GM23338 (cell line): ENCODE measurements around the gene BMX. TPM values are rescaled to one million over a fixed set of nuclear protein-coding genes. Genes with fewer than 3 reads are reported as not detected.
A peak's percentile ranks its signal among the peaks of the same experiment; 100 is the strongest.

Experiments
- ATAC-seq: fragments of 200-7000 bp; cut with Tn5 transposase; 3 replicates; pipeline ENCODE4 v1.9.1; 2020
- DNase-seq: peaks from one replicate; pipeline ENCODE4 v3.0.0-alpha.2; 2015; ENCODE audit warnings: low spot score
- H2AFZ ChIP-seq: fragments of 200-600 bp; sonication (generic); 2 replicates; pipeline ENCODE4 v1.8.0; 2016; ENCODE audit warnings: antibody characterized with exemption, mild to moderate bottlenecking, moderate library complexity
- H3F3A ChIP-seq: fragments of 200-600 bp; sonication (generic); replicated peaks from 2 replicates; pipeline ENCODE4 v1.8.0; 2017; ENCODE audit warnings: antibody characterized with exemption, mixed run types, low read depth
- H3K27ac ChIP-seq: fragments of 200-600 bp; sonication (generic); 2 replicates; pipeline ENCODE4 v1.6.1; 2016; ENCODE audit warnings: low read depth
- H3K27me3 ChIP-seq: fragments of 200-600 bp; sonication (generic); 2 replicates; pipeline ENCODE4 v1.8.0; 2016; ENCODE audit warnings: mild to moderate bottlenecking, mixed run types, moderate library complexity; ENCODE audit not compliant: insufficient read depth
- H3K36me3 ChIP-seq: fragments of 200-600 bp; sonication (generic); 2 replicates; pipeline ENCODE4 v1.8.0; 2016; ENCODE audit warnings: mild to moderate bottlenecking; ENCODE audit not compliant: insufficient read depth
- H3K4me1 ChIP-seq: fragments of 200-600 bp; sonication (generic); 2 replicates; pipeline ENCODE4 v1.8.0; 2016; ENCODE audit warnings: mild to moderate bottlenecking, moderate library complexity; ENCODE audit not compliant: insufficient read depth
- H3K4me2 ChIP-seq: fragments of 200-600 bp; sonication (generic); 2 replicates; pipeline ENCODE4 v1.7.1; 2017; ENCODE audit warnings: mixed run types
- H3K4me3 ChIP-seq: fragments of 200-600 bp; sonication (generic); 2 replicates; pipeline ENCODE4 v1.6.1; 2016; ENCODE audit warnings: mixed run types
- H3K79me2 ChIP-seq: fragments of 200-600 bp; sonication (generic); replicated peaks from 2 replicates; pipeline ENCODE4 v1.8.0; 2017; ENCODE audit warnings: mild to moderate bottlenecking; ENCODE audit not compliant: insufficient read depth
- H3K9me2 ChIP-seq: fragments of 200-600 bp; sonication (generic); 2 replicates; pipeline ENCODE4 v1.8.0; 2017; ENCODE audit not compliant: insufficient read depth
- H4K20me1 ChIP-seq: fragments of 200-600 bp; sonication (generic); replicated peaks from 2 replicates; pipeline ENCODE4 v1.8.0; 2017; ENCODE audit warnings: mild to moderate bottlenecking; ENCODE audit not compliant: insufficient read depth
- H3K27ac Mint-ChIP-seq: 2 replicates; pipeline ENCODE4 v1.8.0; 2020; ENCODE audit warnings: inconsistent platforms, mild to moderate bottlenecking, moderate library complexity, mixed read lengths
- H3K27me3 Mint-ChIP-seq: 3 replicates; pipeline ENCODE4 v1.8.0; 2022; ENCODE audit warnings: low read depth, mild to moderate bottlenecking, moderate library complexity, mixed read lengths, inconsistent platforms; ENCODE audit not compliant: insufficient read depth, poor library complexity
- H3K36me3 Mint-ChIP-seq: 3 replicates; pipeline ENCODE4 v1.8.0; 2021; ENCODE audit warnings: low read depth, mild to moderate bottlenecking, inconsistent platforms, moderate library complexity, mixed read lengths
- H3K4me1 Mint-ChIP-seq: 3 replicates; pipeline ENCODE4 v1.8.0; 2020; ENCODE audit warnings: mild to moderate bottlenecking, inconsistent platforms, mixed read lengths
- H3K4me3 Mint-ChIP-seq: 3 replicates; pipeline ENCODE4 v1.8.0; 2021; ENCODE audit warnings: moderate library complexity, mild to moderate bottlenecking, inconsistent platforms, mixed read lengths
- H3K9me3 Mint-ChIP-seq: 3 replicates; pipeline ENCODE4 v1.8.0; 2020; ENCODE audit warnings: moderate library complexity, mild to moderate bottlenecking, inconsistent platforms, mixed read lengths
- CREB1 ChIP-seq: fragments of 250-450 bp; sonication (Bioruptor Pico); IDR thresholded peaks from 2 replicates; pipeline ENCODE4 v1.5.0; 2020; ENCODE audit warnings: low read depth, mild to moderate bottlenecking, moderate library complexity
- CTCF ChIP-seq, 2 experiments: fragments of 200-600 bp in 1 of 2; sonication (generic) in 1 of 2; conservative IDR thresholded peaks; 2 replicates each; pipeline versions ENCODE4 v1.5.1 to v1.6.1; 2016 to 2017; ENCODE audit warnings: antibody characterized with exemption in 2 of 2, low read depth in 2 of 2, mild to moderate bottlenecking in 2 of 2, moderate library complexity in 1 of 2
- EZH2 ChIP-seq: fragments of 200-600 bp; sonication (generic); IDR thresholded peaks from one replicate; pipeline ENCODE4 v1.8.0; 2017; ENCODE audit warnings: antibody characterized with exemption, mild to moderate bottlenecking, low read depth; ENCODE audit not compliant: unreplicated experiment
- EZH2phosphoT487 ChIP-seq: fragments of 200-600 bp; sonication (generic); IDR thresholded peaks from one replicate; pipeline ENCODE4 v1.8.1; 2018; ENCODE audit warnings: antibody characterized with exemption; ENCODE audit not compliant: unreplicated experiment
- JUNB ChIP-seq: IDR thresholded peaks from one replicate; pipeline ENCODE4 v1.6.1; 2016; ENCODE audit warnings: antibody characterized with exemption; ENCODE audit not compliant: unreplicated experiment
- NANOG ChIP-seq: IDR thresholded peaks from 2 replicates; pipeline ENCODE4 v1.6.1; 2016; ENCODE audit warnings: antibody characterized with exemption, borderline replicate concordance
- POLR2AphosphoS5 ChIP-seq: IDR thresholded peaks from 2 replicates; pipeline ENCODE4 v1.6.1; 2016; ENCODE audit warnings: antibody characterized with exemption, low read depth
- STAT1 ChIP-seq: IDR thresholded peaks from one replicate; pipeline ENCODE4 v1.6.1; 2016; ENCODE audit warnings: antibody characterized with exemption; ENCODE audit not compliant: unreplicated experiment
- ZNF114 ChIP-seq: fragments of 250-450 bp; sonication (Bioruptor Pico); IDR thresholded peaks from 2 replicates; pipeline ENCODE4 v1.5.0; 2020; ENCODE audit warnings: mild to moderate bottlenecking, moderate library complexity
- ZNF331 ChIP-seq: fragments of 250-450 bp; sonication (Bioruptor Pico); IDR thresholded peaks from 2 replicates; pipeline ENCODE4 v1.5.0; 2020; ENCODE audit warnings: low read depth, mild to moderate bottlenecking, moderate library complexity
- polyA plus RNA-seq: library from polyadenylated mRNA; unstranded; fragments of >200 nt; fragmentation: Nextera tagmentation; extraction: Ambion mirVana; gene quantifications from 2 replicates; pipeline ENCODE4 v1.2.1, GENCODE V29; 2016
- total RNA-seq: library from RNA; depleted of rRNA; stranded (reverse); fragments of >200 nt; shearing (Covaris generic); gene quantifications from 2 replicates; pipeline ENCODE4 v1.2.3, GENCODE V29; 2014
- TF ChIP-seq, protein P1 (sequence below): IDR thresholded peaks from 2 replicates; pipeline ENCODE4 v1.6.1; 2016; ENCODE audit warnings: antibody characterized with exemption
- TF ChIP-seq, protein P2 (sequence below): IDR thresholded peaks from one replicate; pipeline ENCODE4 v1.6.1; 2018; ENCODE audit warnings: antibody characterized with exemption; ENCODE audit not compliant: unreplicated experiment
- TF ChIP-seq, protein P3 (sequence below): fragments of 250-450 bp; sonication (Bioruptor Pico); IDR thresholded peaks from 2 replicates; pipeline ENCODE4 v1.5.0; 2020; ENCODE audit warnings: mild to moderate bottlenecking, moderate library complexity

The BMX gene
- total and polyA plus RNA-seq, 2 experiments from 2014 or later, result not detected

DNA sequence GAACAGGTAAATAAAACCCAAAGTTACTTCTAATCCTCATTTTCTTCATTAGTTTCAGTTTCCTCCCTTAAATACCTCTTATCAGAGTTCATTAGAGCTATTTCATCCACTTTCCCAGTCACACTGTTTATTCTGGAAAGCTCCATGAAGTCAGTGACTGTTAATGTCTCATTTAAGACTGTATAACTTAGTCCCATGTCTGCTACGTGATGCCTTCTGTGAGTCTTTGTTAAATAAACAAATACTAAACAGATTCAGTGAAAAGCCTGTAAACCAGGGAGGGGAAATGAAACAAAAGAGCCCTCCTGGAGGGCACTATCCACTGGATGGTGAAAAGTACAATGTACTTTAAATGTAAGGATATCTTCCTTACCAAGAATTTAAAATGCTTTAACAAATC lies 75.4 kb downstream of the BMX start:
- Histone ChIP-seq H3K4me3 (no peak overlapping the region), H3K27ac (no peak overlapping the region), H3K4me2 (no peak overlapping the region), H3K27me3 (no peaks in the 10 kb centered on the region), H3F3A (no peaks in the 10 kb centered on the region), H3K36me3 (no peaks in the 10 kb centered on the region), H2AFZ (peak overlapping the region; percentile 34; the same call in 1 of the 2 replicates), H3K79me2 (no peaks in the 10 kb centered on the region), H4K20me1 (no peaks in the 10 kb centered on the region), H3K9me2 (no peaks in the 10 kb centered on the region), H3K4me1 (peaks cover 7% of the 10 kb centered on the region; the same call in 1 of the 2 replicates)
- TF ChIP-seq STAT1, result no peak
- TF ChIP-seq ZNF331 (CRISPR knock-in tag), result no peak
- TF ChIP-seq NANOG, result no peak
- TF ChIP-seq POLR2AphosphoS5, result no peak
- TF ChIP-seq, protein P1, sequence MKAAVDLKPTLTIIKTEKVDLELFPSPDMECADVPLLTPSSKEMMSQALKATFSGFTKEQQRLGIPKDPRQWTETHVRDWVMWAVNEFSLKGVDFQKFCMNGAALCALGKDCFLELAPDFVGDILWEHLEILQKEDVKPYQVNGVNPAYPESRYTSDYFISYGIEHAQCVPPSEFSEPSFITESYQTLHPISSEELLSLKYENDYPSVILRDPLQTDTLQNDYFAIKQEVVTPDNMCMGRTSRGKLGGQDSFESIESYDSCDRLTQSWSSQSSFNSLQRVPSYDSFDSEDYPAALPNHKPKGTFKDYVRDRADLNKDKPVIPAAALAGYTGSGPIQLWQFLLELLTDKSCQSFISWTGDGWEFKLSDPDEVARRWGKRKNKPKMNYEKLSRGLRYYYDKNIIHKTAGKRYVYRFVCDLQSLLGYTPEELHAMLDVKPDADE, result no peak
- no peak for TF ChIP-seq CREB1 (CRISPR knock-in tag)
- TF ChIP-seq CTCF (conservative IDR thresholded peaks at IDR 0.05; ENCODE audit: low read depth in 2 of 2), result no peak
- TF ChIP-seq, protein P2, sequence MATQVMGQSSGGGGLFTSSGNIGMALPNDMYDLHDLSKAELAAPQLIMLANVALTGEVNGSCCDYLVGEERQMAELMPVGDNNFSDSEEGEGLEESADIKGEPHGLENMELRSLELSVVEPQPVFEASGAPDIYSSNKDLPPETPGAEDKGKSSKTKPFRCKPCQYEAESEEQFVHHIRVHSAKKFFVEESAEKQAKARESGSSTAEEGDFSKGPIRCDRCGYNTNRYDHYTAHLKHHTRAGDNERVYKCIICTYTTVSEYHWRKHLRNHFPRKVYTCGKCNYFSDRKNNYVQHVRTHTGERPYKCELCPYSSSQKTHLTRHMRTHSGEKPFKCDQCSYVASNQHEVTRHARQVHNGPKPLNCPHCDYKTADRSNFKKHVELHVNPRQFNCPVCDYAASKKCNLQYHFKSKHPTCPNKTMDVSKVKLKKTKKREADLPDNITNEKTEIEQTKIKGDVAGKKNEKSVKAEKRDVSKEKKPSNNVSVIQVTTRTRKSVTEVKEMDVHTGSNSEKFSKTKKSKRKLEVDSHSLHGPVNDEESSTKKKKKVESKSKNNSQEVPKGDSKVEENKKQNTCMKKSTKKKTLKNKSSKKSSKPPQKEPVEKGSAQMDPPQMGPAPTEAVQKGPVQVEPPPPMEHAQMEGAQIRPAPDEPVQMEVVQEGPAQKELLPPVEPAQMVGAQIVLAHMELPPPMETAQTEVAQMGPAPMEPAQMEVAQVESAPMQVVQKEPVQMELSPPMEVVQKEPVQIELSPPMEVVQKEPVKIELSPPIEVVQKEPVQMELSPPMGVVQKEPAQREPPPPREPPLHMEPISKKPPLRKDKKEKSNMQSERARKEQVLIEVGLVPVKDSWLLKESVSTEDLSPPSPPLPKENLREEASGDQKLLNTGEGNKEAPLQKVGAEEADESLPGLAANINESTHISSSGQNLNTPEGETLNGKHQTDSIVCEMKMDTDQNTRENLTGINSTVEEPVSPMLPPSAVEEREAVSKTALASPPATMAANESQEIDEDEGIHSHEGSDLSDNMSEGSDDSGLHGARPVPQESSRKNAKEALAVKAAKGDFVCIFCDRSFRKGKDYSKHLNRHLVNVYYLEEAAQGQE, result no peak
- TF ChIP-seq JUNB, result no peak
- TF ChIP-seq ZNF114 (CRISPR knock-in tag), result no peak
- TF ChIP-seq EZH2, result no peak
- TF ChIP-seq, protein P3, sequence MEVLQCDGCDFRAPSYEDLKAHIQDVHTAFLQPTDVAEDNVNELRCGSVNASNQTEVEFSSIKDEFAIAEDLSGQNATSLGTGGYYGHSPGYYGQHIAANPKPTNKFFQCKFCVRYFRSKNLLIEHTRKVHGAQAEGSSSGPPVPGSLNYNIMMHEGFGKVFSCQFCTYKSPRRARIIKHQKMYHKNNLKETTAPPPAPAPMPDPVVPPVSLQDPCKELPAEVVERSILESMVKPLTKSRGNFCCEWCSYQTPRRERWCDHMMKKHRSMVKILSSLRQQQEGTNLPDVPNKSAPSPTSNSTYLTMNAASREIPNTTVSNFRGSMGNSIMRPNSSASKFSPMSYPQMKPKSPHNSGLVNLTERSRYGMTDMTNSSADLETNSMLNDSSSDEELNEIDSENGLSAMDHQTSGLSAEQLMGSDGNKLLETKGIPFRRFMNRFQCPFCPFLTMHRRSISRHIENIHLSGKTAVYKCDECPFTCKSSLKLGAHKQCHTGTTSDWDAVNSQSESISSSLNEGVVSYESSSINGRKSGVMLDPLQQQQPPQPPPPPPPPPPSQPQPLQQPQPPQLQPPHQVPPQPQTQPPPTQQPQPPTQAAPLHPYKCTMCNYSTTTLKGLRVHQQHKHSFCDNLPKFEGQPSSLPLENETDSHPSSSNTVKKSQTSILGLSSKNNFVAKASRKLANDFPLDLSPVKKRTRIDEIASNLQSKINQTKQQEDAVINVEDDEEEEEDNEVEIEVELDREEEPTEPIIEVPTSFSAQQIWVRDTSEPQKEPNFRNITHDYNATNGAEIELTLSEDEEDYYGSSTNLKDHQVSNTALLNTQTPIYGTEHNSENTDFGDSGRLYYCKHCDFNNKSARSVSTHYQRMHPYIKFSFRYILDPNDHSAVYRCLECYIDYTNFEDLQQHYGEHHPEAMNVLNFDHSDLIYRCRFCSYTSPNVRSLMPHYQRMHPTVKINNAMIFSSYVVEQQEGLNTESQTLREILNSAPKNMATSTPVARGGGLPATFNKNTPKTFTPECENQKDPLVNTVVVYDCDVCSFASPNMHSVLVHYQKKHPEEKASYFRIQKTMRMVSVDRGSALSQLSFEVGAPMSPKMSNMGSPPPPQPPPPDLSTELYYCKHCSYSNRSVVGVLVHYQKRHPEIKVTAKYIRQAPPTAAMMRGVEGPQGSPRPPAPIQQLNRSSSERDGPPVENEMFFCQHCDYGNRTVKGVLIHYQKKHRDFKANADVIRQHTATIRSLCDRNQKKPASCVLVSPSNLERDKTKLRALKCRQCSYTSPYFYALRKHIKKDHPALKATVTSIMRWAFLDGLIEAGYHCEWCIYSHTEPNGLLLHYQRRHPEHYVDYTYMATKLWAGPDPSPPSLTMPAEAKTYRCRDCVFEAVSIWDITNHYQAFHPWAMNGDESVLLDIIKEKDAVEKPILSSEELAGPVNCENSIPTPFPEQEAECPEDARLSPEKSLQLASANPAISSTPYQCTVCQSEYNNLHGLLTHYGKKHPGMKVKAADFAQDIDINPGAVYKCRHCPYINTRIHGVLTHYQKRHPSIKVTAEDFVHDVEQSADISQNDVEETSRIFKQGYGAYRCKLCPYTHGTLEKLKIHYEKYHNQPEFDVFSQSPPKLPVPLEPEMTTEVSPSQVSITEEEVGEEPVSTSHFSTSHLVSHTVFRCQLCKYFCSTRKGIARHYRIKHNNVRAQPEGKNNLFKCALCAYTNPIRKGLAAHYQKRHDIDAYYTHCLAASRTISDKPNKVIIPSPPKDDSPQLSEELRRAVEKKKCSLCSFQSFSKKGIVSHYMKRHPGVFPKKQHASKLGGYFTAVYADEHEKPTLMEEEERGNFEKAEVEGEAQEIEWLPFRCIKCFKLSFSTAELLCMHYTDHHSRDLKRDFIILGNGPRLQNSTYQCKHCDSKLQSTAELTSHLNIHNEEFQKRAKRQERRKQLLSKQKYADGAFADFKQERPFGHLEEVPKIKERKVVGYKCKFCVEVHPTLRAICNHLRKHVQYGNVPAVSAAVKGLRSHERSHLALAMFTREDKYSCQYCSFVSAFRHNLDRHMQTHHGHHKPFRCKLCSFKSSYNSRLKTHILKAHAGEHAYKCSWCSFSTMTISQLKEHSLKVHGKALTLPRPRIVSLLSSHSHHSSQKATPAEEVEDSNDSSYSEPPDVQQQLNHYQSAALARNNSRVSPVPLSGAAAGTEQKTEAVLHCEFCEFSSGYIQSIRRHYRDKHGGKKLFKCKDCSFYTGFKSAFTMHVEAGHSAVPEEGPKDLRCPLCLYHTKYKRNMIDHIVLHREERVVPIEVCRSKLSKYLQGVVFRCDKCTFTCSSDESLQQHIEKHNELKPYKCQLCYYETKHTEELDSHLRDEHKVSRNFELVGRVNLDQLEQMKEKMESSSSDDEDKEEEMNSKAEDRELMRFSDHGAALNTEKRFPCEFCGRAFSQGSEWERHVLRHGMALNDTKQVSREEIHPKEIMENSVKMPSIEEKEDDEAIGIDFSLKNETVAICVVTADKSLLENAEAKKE, result no peak
- no peak for TF ChIP-seq EZH2phosphoT487
- no peak overlapping the region for H3K27ac Mint-ChIP-seq
- peaks cover 16% of the 10 kb centered on the region for H3K4me1 Mint-ChIP-seq
- DNase-seq (no peak), ATAC-seq (no peak; the same call in 2 of the 3 replicates)
- no peaks in the 10 kb centered on the region for H3K27me3 Mint-ChIP-seq
- H3K9me3 Mint-ChIP-seq, result no peaks in the 10 kb centered on the region
- no peak overlapping the region for H3K4me3 Mint-ChIP-seq
- no peaks in the 10 kb centered on the region for H3K36me3 Mint-ChIP-seq
